ENCODE results near the gene FOXK1.
A peak's percentile ranks its signal among the peaks of the same experiment; 100 is the strongest.

Gene FOXK1

DNA sequence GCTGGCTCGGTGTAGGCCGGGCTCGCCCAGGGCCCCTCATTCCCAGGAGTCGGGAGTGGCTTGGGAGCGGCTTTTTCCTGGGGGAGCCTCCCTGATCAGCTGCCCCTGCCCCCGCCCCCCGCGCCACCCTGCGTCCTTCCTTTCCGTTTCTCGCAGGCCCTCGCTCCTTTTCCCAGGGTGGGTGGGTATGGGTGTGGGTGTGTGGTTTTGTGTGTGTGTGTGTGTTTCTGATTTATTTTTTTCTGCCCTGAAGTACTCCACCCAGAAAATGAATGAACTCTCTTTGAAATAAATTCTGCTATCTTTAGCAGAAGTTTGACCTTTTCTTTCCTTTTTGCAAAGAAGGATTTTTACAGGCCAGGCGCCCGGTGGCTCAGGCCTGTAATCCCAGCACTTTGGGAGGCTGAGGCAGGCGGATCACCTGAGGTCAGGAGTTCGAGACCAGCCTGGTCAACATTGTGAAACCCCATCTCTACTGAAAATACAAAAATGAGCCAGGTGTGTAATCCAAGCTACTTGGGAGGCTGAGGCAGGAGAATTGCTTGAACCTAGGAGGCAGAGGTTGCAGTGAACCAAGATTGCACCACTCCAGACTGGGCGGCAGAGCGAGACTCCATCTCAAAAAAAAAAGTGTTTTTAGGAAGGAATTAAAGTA, 63.3 kb downstream of the FOXK1 start:
- no peak for DNase-seq (ENCODE audit: low read depth)

DNA sequence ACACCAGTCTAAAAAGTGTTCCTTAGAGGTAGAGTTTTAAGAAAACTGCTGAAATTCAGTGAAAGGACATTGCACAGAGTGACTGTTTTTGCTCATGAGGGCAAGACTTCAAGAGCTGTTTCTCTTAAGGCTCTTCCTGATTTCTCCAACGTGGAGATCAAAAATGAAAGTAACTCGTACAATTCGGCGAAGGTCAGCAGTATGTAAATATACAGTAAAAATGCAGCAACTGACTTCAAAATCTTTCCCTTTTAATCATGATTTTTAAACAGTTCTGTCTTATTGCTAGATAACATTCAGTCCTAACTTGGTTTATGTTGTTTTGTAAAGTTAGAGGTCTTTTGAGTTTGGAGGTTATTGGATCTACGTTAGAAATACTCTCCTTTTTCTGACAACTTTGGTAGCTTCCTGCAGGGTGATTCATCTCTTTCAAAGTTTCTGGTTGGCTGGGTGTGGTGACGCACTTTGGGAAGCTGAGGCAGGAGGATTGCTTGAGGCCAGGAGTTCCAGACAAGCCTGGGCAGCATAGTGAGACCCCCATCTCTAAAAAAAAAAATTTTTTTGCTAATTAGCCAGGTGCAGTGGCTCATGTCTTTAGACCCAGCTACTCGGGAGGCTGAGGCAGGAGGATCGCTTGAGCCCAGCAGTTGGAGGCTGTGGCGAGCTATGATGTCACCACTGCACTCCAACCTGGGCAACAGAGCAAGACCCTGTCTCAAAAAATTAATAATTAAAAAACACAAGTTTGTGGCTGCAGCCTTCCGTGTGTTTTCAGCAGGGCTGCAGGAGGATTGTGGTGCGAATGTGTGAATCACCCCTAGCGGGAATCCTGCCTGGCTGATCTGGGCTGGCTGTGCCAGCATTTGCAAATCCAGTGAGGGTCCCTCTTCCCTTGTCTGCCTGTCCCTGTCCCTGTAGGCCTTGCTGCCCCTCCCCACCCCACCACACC, 64.2 kb downstream of the FOXK1 start:
- DNase-seq (ENCODE audit: low read depth) = no peak

DNA sequence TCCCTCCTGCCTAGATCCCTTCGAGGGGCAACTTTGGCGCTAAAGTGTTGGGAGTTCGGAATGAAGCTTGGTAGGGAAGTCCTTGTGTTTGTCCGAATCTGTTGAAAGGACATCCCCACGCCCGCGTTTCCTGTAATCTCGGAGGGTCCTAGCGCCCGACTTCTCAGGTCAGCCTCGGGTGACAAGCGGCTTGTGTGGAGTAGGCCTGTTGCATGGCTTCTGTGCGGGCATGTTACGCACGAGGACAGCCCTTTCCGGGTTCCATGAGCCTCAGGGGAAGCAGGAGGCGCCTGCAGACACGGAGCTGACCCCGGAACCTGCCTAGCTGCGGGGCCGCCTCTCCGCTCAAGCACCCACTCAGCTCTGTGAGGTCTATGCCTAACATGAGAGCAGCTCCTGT, 64.9 kb downstream of the FOXK1 start:
- DNase-seq (ENCODE audit: low read depth) = no peak

DNA sequence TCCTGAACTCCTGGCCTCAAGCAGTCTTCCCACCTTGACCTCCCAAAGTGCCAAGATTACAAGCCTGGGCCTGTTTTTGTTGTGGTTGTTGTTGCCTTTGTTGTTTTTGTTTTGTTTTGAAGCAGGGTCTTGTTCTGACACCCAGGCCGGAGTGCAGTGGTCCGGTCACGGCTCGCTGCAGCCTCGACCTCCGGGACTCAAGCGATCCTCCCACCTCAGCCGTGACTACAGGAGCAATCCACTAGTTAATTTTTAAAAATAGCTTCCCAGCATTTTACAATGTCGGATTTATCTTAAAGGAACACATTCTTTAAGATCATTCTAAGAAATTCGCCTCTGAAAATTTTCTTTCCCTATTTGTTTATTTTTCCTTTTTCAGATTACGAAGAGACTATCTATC, 65.7 kb downstream of the FOXK1 start:
- DNase-seq (ENCODE audit: low read depth) = no peak

GRCh38 chr7:4748231-4748681, 66.2 kb downstream of the FOXK1 start:
- no peak for DNase-seq (ENCODE audit: low read depth)

- DNase-seq (ENCODE audit: low read depth) = no peak
These were observed 67.3 kb downstream of the FOXK1 start for GRCh38 chr7:4749363-4749762.

GRCh38 chr7:4749798-4750197, 67.7 kb downstream of the FOXK1 start:
- DNase-seq (ENCODE audit: low read depth) = no peak

DNA sequence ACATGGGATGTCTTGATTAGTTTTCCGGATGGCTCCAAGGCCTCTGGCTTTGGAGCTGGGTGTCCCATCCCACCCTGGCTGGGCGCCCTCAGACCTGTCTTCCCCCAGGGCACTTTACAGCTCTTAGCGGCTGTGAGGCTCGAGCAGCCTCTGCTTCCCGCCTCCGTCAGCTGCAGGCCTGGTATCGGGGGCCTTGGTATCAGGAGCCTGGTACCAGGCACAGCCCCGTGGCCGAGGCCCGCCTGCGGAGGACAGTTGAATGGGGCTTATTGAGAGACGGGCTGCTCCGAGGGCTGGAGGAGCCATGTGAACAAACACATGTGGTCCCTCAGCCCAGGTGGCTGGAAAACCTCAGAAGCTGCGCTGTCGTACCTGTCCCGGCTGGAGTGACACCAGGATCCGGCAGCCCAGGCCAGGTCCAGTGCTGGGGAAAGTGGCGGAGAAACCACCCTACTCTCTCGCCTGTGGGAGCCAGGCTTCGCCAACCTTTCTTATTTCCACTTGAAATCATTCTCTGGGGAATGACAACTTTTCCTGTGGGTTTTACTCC, 69.4 kb downstream of the FOXK1 start:
- DNase-seq (ENCODE audit: low read depth) = no peak

DNA sequence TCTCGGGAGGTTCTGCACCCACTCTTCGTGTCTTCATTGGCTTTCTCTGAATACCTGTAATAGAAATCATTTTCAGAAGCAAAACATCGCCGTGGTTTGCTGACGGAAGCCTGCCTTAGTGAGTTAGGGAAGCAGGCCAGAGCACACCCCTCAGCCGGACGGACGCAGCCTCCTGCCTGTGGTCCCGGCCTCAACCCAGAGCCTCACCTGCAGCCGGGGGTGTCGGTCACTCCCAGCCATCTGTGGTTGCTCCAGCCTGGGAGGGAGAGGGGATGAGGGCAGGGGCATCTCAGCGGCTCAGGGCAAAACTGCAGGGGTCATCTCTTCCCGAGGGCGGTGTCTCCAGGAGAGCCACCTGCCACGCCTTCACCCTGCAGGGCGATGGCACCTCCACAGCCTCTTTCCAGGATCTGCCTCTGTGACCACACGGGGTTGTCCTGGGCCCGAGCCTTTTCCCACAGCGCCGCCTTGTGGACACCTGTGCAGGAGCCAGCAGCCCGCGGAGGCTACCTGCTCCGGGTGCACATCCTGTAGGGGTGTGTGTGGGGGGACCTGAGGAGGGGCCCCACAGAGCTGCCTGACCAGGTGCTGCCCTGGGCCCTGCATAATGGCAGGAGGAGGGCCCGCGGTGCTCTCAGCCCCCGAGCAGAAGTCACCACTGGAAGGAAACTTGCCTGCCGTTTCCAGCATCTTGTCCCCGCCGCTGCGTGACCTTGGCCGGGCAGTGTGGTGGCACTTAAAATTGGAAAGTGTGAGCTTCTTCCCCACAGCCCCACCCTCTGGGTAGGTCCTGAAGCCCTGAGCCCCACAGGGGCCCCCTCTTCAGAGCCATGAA, 71.7 kb downstream of the FOXK1 start:
- DNase-seq (ENCODE audit: low read depth) = peak; percentile 63

GRCh38 chr7:4754433-4755010, 72.4 kb downstream of the FOXK1 start:
- no peak for DNase-seq (ENCODE audit: low read depth)

- no peak for DNase-seq (ENCODE audit: low read depth)
These were observed 73.0 kb downstream of the FOXK1 start for GRCh38 chr7:4755045-4755444.

- DNase-seq (ENCODE audit: low read depth) = no peak
These were observed 76.0 kb downstream of the FOXK1 start for GRCh38 chr7:4758111-4758510.

DNA sequence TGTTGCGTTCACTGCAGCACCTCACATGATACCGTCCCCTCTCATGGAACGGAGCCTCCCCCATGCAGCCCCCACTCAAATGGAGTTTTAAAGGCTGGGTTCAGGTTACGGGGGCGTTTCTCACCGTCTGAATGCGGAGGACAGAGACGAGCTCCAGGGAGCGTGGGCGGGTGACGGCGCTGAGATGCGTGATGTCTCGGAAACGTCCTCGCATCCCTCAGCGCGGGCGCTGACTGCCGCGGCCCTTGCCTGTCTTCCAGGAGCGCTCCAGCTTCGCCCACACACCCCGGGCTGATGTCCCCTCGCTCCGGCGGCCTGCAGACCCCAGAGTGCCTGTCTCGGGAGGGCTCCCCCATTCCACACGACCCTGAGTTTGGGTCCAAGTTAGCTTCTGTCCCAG, 76.7 kb downstream of the FOXK1 start:
- no peak for DNase-seq (ENCODE audit: low read depth)

DNA sequence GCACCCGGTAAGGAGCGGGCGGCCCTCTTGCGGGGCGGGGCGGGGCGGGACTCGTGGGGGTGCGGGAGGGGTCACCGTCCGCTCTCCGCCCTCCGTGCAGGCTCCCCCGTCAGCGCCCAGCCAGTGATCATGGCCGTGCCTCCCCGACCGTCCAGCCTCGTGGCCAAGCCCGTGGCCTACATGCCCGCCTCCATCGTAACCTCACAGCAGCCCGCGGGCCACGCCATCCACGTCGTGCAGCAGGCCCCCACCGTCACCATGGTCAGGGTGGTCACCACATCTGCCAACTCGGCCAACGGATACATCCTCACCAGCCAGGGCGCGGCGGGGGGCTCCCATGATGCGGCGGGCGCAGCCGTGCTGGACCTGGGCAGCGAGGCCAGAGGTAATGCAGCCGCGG, 77.1 kb downstream of the FOXK1 start:
- DNase-seq (ENCODE audit: low read depth) = no peak

DNA sequence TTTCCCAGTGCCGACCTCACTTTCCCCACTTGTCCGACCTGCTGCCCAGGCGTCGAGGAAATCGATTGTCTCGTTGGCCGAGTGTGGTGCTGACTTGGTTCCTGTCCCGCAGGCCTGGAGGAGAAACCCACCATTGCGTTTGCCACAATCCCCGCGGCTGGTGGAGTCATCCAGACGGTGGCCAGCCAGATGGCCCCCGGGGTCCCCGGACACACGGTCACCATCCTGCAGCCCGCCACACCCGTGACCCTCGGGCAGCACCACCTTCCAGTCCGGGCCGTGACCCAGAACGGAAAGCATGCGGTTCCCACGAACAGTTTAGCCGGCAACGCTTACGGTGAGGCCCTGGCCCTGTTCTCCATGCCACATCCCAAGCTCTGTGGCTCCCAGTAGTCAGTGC, 78.9 kb downstream of the FOXK1 start:
- no peak for DNase-seq (ENCODE audit: low read depth)

- DNase-seq (ENCODE audit: low read depth) = no peak
These were observed 80.3 kb downstream of the FOXK1 start for GRCh38 chr7:4762121-4763055.

DNA sequence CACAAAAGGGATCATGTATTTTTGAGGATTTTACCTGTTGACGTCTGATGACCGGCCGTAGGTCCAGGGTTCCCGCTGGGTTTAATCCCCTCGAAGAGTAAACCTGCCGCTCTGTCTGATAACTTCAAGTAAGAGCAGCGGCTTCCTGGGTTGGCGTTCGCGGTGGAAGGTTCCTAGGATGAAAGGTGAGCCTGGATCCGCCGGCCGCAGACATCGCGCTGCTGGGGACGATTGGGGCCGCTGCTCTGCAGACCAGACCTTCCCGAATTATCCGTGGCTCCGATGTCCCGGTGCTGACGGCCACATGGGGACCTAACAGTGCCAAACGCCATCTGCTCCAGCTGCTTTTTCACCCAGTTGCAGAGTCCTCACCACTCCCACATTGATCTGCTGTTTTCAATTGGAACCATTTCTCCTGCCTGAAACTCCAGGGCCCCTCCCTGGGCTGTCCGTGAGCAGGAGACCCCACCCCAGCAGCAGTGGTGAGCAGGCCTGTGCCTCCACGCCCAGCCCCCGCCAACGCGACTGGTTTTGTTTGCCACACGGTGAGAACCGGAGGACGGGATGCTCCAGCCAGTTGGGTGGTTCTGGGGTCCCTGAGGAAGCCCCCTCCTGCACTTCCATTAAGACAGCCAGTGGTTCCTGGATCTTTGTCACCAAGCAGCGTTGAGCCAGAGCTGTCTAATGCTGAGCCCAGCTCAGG, 81.1 kb downstream of the FOXK1 start:
- no peak for DNase-seq (ENCODE audit: low read depth)

DNA sequence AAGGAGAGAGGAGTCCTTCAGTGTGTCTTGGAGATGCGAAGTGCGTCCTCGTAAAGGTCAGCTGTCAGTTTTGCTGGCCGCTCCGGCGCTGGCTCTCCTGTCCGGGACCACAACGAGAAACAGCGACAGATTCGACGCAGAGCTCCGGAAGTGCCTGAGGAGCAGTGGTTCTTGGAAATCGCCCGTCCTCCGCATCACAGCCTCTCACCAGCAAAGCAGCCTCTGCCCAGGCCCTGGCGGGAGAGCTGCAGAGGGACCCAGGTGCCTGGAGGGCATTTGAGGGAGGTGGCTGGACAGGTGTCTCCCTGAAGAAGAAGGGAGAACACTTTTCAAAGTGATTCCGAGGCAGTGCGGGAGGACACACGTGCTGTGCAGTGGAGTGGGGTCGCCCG, 81.7 kb downstream of the FOXK1 start:
- DNase-seq (ENCODE audit: low read depth) = no peak

DNA sequence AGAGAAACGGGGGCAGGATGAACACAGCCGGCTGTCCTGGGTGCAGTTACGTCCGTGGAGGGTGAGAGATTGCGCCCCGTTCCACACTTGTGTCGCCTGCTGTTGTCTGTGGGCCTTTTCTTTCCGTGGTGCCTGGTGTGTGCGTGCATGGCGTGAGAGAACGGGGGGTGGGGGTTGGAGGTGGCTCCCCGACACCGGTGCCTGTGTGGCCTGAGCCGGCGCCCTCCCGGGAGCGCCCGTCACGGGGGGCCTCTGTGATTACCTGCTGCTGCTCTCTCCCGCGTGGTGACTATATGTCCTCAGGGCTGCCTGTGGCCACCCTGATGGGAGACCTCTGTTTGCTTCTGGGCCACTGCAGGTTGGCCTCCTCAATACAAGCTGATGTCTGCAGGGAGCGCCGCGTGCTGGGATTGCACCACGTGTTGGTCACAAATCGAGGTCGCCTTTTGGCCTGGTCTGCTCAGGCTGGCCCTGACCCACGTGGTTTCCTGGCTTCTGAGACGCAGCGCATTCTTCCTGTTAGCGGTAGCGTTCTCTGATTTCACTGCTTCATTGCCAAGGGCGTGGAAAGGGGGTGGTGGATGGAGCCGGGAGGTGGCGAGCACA, 82.4 kb downstream of the FOXK1 start:
- no peak for DNase-seq (ENCODE audit: low read depth)

Measured in stimulated activated CD8-positive, alpha-beta memory T cell treated with anti-CD3 and anti-CD28 coated beads, Interleukin-12 subunit alpha, Interleukin-12 subunit beta, amount 100 ng/mL, for 4 hours (primary cell).